NCI-H187 treated with DMSO at 0.1 percent for 48 hours (cell line): ENCODE results near the gene MTHFD2.
"Not testable (repeated sequence)": the region's sequence is repeated elsewhere in the genome, so short reads cannot be mapped to it uniquely, and the experiment has no call there.

Experiments
- DNase-seq: peaks from one replicate; lab custom pipeline; 2025; lab: John Stamatoyannopoulos, UW

The MTHFD2 gene

DNA sequence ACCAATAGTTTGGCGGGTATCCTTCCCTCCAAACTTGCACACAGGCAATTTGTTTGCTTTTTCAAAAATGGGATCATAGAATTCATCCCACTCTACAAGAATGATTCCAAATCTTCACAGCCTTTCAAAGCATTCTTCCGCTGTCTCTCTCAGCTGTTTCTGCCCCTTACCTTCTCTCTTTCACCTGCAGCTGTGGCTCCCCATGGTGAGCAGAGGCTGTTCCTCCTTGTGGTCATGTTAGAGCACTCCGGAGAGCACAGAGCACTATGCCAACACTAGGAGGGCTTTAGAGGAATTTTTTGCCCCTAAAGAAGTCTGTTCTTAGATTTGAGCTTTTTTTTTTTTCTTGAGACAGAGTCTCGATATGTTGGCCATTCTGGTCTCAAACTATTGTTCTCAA is 30.4 kb downstream of the MTHFD2 start:
- DNase-seq: no peak

- DNase-seq: not testable (repeated sequence)
These were observed 31.4 kb downstream of the MTHFD2 start for GRCh38 chr2:74229865-74230264.

GRCh38 chr2:74232426-74232825 is 34.0 kb downstream of the MTHFD2 start:
- no peak for DNase-seq

- no peak for DNase-seq
These were observed 35.2 kb downstream of the MTHFD2 start for GRCh38 chr2:74233648-74234047.

DNA sequence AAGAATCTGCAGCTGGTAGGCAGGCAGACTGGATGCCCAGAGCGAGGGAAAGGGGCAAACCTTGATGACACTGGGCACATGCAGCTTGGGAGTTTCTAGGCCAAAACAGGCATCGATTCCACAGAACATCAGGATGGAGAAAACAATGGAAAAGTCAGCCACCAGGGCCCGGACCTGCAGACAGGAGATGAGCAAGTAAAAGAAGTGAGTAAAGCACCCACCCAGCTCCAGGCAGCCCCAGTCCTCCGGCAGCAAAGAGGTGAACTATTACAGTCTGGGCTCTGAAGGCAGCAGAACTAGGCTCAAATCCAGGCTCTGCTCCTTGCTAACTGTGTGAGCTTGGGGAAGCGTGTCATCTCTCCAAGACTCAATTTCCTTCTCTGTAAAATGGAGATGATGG is 36.6 kb downstream of the MTHFD2 start:
- DNase-seq: no peak

- no peak for DNase-seq
These were observed 40.5 kb downstream of the MTHFD2 start for GRCh38 chr2:74238879-74239278.

- no peak for DNase-seq
These were observed 40.9 kb downstream of the MTHFD2 start for GRCh38 chr2:74239346-74239745.

DNA sequence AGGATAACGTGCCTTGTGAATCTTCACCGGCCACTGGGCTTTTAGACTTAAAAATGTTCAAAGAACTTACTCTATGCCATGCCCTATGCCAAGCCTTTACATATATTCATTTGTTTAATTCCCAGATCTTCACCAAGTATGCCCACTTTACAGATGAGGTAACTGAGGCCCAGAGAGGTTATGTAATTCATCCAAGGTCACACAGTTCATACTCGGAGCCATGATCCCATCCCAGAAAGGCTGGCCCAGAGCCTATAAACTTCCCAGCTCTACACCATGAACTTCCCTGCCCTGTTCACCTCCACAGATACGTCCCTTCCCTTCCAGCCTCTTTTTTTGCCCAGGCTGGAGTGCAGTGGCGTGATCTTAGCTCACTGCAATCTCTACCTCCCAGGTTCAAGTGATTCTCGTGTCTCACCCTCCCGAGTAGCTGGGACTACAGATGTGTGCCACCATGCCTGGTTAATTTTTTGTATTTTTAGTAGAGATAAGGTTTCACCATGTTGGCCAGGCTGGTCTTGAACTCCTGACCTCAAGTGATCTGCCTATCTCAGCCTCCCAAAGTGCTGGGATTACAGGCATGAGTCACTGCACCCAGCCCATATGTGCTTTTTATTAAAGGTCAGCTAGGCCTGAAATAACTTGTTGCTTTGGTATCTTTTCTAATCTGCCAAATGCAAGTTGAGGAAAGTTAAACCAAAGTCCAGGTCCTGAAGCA is 44.1 kb downstream of the MTHFD2 start:
- no peak for DNase-seq

DNA sequence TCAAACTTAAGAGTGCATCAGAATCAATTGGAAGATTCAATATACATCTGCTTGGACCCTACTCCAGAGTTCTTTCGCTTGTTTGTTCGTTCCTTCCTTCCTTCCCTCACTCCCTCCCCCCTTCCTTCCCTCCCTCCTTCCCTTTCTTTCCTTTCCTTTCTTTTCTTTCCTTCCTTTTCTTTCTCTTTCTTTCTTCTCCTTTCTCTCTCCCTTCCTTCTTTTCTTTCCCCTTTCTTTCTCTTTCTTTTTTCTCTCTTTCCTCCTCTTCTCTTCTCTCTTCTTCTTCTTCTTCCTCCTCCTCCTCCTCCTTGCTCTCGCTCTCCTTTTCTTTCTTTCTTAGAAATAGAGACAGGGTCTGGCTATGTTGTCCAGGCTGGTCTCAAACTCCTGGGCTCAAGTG is 45.9 kb downstream of the MTHFD2 start:
- no peak for DNase-seq

GRCh38 chr2:74246496-74247195 is 48.2 kb downstream of the MTHFD2 start:
- DNase-seq: no peak

- DNase-seq: no peak
These were observed 51.1 kb downstream of the MTHFD2 start for GRCh38 chr2:74249406-74250122.

GRCh38 chr2:74250189-74250631 is 51.8 kb downstream of the MTHFD2 start:
- no peak for DNase-seq

DNA sequence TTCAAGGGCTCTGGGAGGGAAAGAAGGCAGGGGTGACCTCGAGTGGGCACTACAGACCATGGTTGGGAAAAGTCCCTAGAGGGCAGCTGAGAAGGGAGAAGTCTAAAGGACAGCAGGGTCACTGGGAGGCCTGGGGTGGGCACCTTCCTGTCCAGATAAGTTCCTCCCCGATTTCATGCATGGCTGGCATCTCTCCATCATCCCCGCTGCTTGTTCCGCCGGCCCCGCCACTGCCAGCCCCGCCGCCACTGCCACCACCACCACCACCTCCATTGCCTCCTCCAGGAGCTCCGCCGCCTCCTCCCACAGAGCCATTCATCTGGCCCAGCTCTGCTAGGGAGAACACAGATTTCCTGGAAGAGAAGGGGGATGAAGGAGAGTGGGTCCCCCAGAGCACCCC is 53.6 kb downstream of the MTHFD2 start:
- DNase-seq: no peak

DNA sequence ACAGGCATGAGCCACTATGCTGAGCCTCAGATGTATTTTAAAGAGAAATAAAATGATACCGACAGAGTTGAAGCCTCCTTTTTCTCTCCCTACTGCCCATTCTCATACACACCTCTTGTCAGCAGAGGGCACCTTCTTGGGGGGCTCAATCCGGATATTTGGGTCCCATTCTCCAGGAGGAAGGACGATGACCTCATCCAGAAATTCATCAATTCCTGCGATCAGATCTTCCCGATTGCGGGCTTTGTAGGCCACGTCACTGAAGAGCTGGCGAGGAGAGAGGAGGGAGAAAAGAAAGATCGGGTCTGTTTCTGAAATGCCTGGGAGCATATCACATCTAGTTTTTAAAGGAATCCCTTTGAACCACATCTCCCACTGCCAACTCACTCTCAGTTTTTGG is 54.4 kb downstream of the MTHFD2 start:
- no peak for DNase-seq

GRCh38 chr2:74253306-74253970 is 55.0 kb downstream of the MTHFD2 start:
- DNase-seq: no peak

DNA sequence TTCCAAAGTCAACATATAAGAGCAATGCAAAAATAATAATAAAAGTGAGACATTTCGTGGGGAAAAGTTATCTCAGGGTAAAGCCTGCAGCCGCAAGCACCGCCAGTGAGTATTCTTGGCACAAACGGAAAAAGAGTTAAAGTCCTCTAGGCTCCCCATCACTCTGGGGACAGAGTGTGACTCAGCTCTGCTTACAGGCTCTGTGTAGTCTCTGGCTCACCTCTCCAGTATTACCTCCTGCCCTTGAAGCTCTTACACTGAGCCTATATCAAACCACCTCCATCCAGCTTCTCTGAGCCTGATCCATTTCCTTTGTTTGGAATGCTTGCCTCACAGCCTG is 55.5 kb downstream of the MTHFD2 start:
- no peak for DNase-seq

DNA sequence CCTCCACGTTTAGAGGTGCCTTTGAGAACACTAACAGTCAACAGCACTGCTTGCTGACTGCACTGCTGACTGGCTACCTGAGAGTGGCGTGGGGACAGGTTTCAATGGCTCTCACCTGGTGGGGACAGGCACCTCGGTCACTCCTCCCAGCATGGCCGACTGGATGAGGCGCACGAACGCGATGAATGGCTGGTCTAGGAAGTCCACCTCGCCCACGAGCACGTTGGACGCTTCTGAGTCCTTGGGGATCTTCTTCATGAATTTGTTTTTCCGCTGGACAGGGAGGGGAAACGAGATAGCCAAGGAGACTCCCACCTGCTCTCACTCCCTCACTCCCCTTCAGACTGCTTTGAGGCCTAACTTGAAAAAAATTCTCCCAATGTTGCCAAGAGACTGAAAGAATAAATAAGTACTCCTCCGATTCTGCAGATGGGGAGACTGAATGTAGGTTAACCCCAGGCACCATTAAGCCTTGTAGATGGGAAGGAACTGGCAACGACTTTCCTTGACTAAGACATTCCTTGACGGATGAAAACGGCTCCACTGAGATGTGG is 57.3 kb downstream of the MTHFD2 start:
- DNase-seq: no peak

GRCh38 chr2:74259191-74259590 is 60.8 kb downstream of the MTHFD2 start:
- DNase-seq: no peak

DNA sequence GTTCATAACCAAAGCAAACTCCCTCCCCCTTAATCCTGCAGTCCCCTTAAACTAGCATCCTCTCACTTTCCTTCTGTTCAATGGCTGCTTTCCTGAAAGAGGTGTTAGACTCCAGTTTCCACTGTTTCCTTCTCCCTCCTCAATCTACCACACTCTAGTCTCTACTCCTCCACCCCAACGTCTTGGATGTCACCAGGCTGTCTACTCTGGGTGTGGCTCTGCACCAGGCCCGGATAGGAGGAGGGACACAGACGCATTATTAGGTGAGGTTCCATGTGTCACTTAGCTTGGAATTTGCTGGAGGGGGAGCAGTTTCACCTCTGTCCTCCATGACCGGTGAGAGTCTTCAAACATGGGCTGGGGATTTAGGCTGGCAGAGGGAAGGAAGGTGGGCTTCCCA is 61.3 kb downstream of the MTHFD2 start:
- no peak for DNase-seq

- DNase-seq: no peak
These were observed 62.1 kb downstream of the MTHFD2 start for GRCh38 chr2:74260495-74260894.

GRCh38 chr2:74261204-74261864 is 62.9 kb downstream of the MTHFD2 start:
- no peak for DNase-seq

DNA sequence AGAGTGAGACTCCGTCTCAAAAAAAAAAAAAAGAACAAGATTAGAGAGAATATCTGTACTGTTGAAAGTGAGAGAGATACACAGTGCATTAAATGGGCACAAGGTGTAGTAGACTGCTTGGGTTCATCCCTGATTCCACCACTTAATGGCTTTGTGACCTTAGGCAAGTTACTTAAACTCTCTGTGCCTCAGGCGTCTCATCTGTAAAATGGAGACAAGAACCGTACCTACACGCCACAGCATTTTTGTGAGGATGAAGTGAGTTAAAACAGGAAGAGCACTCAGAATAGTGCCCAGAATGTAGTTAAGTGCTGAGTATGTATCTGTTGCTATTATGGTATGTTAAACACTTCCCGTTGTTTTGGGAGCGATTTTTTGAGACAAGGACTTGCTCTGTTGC is 64.3 kb downstream of the MTHFD2 start:
- DNase-seq: no peak
